Smooth muscle cell (in vitro differentiated cells): ENCODE data around the gene RENBP. TPM values are rescaled to one million over a fixed set of nuclear protein-coding genes. Genes with fewer than 3 reads are reported as not detected.

ENCODE experiments used
- DNase-seq: peaks from one replicate; lab custom pipeline; 2025; ENCODE audit not compliant: unreplicated experiment; lab: John Stamatoyannopoulos, UW
- H2AFZ ChIP-seq: fragments of 200-600 bp; sonication (generic); 2 replicates; pipeline ENCODE4 v1.6.0; 2016; ENCODE audit warnings: antibody characterized with exemption, low read depth, mild to moderate bottlenecking
- H3F3A ChIP-seq: fragments of 200-600 bp; sonication (generic); 2 replicates; pipeline ENCODE4 v1.6.0; 2017; ENCODE audit warnings: antibody characterized with exemption, low read depth
- H3K27ac ChIP-seq: fragments of 200-600 bp; sonication (generic); 2 replicates; pipeline ENCODE4 v1.5.1; 2016; ENCODE audit warnings: low read depth, mild to moderate bottlenecking
- H3K27me3 ChIP-seq: fragments of 200-600 bp; sonication (generic); 2 replicates; pipeline ENCODE4 v1.6.1; 2016; ENCODE audit warnings: low read depth, mild to moderate bottlenecking
- H3K36me3 ChIP-seq: fragments of 200-600 bp; sonication (generic); 2 replicates; pipeline ENCODE4 v1.5.1; 2016; ENCODE audit warnings: low read depth
- H3K4me1 ChIP-seq: fragments of 200-600 bp; sonication (generic); 2 replicates; pipeline ENCODE4 v1.5.1; 2016; ENCODE audit warnings: low read depth
- H3K4me2 ChIP-seq: fragments of 200-600 bp; sonication (generic); 2 replicates; pipeline ENCODE4 v1.6.0; 2016; ENCODE audit warnings: mild to moderate bottlenecking
- H3K4me3 ChIP-seq: fragments of 200-600 bp; sonication (generic); 2 replicates; pipeline ENCODE4 v1.5.1; 2016; ENCODE audit warnings: mild to moderate bottlenecking
- H3K79me2 ChIP-seq: fragments of 200-600 bp; sonication (generic); 2 replicates; pipeline ENCODE4 v1.6.0; 2016; ENCODE audit warnings: low read depth, mild to moderate bottlenecking
- H3K9ac ChIP-seq: fragments of 200-600 bp; sonication (generic); 2 replicates; pipeline ENCODE4 v1.6.0; 2016; ENCODE audit warnings: low read depth
- H3K9me3 ChIP-seq: fragments of 200-600 bp; sonication (generic); replicated peaks from 2 replicates; pipeline ENCODE4 v1.5.1; 2016; ENCODE audit warnings: low read depth
- H4K20me1 ChIP-seq: fragments of 200-600 bp; sonication (generic); 2 replicates; pipeline ENCODE4 v1.6.0; 2016; ENCODE audit warnings: low read depth
- WGBS: methylation state at CpG from one replicate; pipeline ENCODE4 v1.1.7; 2016; ENCODE audit warnings: low lambda C conversion rate; 5-methylcytosine and 5-hydroxymethylcytosine counted together
- polyA plus RNA-seq: library from polyadenylated mRNA; unstranded; fragments of >200 nt; fragmentation: Nextera tagmentation; extraction: Ambion mirVana; gene quantifications from 2 replicates; pipeline ENCODE4 v1.2.1, GENCODE V29; 2016
- total RNA-seq: library from RNA; depleted of rRNA; stranded (reverse); fragments of >200 nt; gene quantifications from 2 replicates; pipeline ENCODE4 v1.2.3, GENCODE V29; 2014
- TF ChIP-seq, protein P1 (sequence below): fragments of 200-600 bp; sonication (generic); IDR thresholded peaks from 2 replicates; pipeline ENCODE4 v1.5.1; 2017; ENCODE audit warnings: borderline replicate concordance, mild to moderate bottlenecking, antibody characterized with exemption; ENCODE audit not compliant: insufficient read depth, poor library complexity, severe bottlenecking

RENBP gene
- total and polyA plus RNA-seq, 2 experiments from 2014 or later, result 0.11 TPM; not detected in 1

DNA sequence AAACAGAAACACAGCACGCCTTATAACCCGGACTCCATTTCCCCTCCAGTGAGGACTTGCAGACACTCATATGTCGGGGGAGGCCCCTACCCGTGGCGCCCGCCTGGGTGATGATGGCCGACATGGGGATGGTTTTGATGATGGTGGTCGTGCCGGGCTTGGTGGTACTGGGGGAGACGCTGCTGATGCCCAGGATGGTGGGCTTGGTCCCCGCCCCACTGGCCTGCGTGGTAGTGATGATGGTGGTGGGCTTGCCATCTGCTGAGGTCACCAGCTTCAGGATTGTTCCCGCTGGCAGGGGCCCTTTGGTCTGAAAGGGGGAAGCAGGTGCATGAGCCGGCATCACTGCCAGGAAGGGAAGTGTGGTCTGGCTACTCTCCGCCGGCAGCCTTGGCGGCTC is 12.8 kb upstream of the RENBP start:
- H4K20me1 ChIP-seq, result peaks cover 11% of the 10 kb centered on the region
- H3K4me3 ChIP-seq, result no peak overlapping the region
- H2AFZ ChIP-seq, result no peak overlapping the region
- H3K27ac ChIP-seq, result no peak overlapping the region
- no peak for DNase-seq
- TF ChIP-seq, protein P1, sequence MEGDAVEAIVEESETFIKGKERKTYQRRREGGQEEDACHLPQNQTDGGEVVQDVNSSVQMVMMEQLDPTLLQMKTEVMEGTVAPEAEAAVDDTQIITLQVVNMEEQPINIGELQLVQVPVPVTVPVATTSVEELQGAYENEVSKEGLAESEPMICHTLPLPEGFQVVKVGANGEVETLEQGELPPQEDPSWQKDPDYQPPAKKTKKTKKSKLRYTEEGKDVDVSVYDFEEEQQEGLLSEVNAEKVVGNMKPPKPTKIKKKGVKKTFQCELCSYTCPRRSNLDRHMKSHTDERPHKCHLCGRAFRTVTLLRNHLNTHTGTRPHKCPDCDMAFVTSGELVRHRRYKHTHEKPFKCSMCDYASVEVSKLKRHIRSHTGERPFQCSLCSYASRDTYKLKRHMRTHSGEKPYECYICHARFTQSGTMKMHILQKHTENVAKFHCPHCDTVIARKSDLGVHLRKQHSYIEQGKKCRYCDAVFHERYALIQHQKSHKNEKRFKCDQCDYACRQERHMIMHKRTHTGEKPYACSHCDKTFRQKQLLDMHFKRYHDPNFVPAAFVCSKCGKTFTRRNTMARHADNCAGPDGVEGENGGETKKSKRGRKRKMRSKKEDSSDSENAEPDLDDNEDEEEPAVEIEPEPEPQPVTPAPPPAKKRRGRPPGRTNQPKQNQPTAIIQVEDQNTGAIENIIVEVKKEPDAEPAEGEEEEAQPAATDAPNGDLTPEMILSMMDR, result no peak
- H3F3A ChIP-seq, result no peaks in the 10 kb centered on the region
- no peaks in the 10 kb centered on the region for H3K36me3 ChIP-seq
- no peaks in the 10 kb centered on the region for H3K79me2 ChIP-seq
- no peak overlapping the region for H3K9ac ChIP-seq
- WGBS, result 89% methylated on average over 17 of the region's 17 CpGs
- H3K9me3 ChIP-seq, result no peaks in the 10 kb centered on the region
- H3K4me1 ChIP-seq, result no peaks in the 10 kb centered on the region
- no peak overlapping the region for H3K4me2 ChIP-seq
- H3K27me3 ChIP-seq, result no peaks in the 10 kb centered on the region

DNA sequence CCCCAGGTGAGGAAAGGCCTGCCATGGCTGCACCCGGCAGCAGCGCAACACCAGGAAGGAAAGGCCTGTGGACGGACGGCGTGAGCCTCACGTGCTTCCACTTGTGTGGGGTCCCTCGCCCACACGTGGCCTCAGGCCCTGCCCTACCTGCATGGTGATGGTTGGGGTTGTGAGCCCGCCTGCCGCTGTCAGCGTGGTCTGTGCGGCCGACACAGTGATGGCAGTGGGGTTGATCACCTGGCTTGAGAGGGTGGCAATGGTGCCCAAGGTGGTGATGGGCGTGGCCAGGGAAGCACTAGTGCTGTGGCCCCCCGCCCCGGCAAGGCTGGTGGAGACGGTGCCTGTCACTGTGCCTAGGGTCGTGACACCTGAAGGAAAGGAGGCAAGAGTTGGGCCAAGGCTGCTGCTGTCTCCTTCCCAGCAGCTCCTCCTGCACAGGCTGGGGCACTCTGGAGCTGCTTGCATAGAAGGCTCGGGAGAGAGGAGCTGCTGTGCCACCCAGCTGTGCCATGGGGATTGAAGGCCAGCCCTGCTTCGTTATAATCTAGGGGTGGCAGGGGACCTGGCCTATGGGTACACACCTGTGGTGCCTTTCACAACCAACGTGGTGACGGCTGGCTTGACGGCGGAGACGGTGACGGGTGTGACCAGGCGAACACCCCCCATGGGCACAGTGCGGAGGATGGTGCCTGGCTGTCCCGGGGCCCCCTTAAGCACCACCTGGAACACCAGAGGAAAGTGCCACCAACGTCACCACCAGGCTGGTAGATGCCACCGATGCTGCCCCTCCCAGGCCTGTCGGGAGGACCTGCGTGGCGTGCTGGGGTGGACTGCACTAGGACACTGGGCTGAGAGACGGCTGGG is 11.8 kb upstream of the RENBP start:
- H3K9me3 ChIP-seq, result no peaks in the 10 kb centered on the region
- H3F3A ChIP-seq, result no peaks in the 10 kb centered on the region
- H3K27me3 ChIP-seq, result no peaks in the 10 kb centered on the region
- TF ChIP-seq, protein P1, result no peak
- no peaks in the 10 kb centered on the region for H3K79me2 ChIP-seq
- H3K4me1 ChIP-seq, result no peaks in the 10 kb centered on the region
- peaks cover 5% of the 10 kb centered on the region for H4K20me1 ChIP-seq
- no peaks in the 10 kb centered on the region for H3K36me3 ChIP-seq
- no peak overlapping the region for H2AFZ ChIP-seq
- H3K4me2 ChIP-seq, result no peak overlapping the region
- H3K9ac ChIP-seq, result no peak overlapping the region
- H3K4me3 ChIP-seq, result no peak overlapping the region
- WGBS, result 87% methylated on average over 32 of the region's 35 CpGs
- H3K27ac ChIP-seq, result no peak overlapping the region
- DNase-seq, result no peak

DNA sequence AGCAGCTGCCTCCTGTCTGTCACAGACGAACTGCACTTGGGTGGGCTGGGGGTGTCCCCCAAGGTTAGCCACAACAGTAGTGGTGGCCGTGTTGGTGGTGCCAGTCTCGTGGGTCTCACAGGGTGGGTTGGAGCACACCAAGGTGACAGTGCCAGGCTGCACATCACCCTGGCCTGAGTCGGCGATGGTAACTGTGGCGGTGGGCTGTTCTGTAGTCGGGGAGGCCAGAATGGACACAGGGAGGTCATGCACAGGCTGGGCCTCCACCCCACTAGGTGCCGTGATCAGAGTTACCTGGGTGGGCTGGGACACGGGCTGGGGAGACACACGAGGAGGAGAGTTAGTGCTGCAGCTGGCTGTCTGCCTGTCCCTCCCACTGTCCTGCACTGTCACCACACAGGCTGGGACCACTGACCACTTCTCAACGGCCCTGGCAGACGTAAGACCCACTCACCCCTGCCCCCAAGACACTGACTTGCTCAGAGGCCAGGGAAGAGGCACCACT is 10.8 kb upstream of the RENBP start:
- no peak for DNase-seq
- WGBS, result 88% methylated on average over 12 of the region's 12 CpGs
- no peak overlapping the region for H3K4me2 ChIP-seq
- no peak overlapping the region for H3K9ac ChIP-seq
- no peaks in the 10 kb centered on the region for H3K79me2 ChIP-seq
- no peaks in the 10 kb centered on the region for H3K36me3 ChIP-seq
- no peak overlapping the region for H3K27ac ChIP-seq
- no peaks in the 10 kb centered on the region for H3F3A ChIP-seq
- no peak overlapping the region for H2AFZ ChIP-seq
- TF ChIP-seq, protein P1, result no peak
- H3K27me3 ChIP-seq, result no peaks in the 10 kb centered on the region
- H3K9me3 ChIP-seq, result no peaks in the 10 kb centered on the region
- H4K20me1 ChIP-seq, result peaks cover 5% of the 10 kb centered on the region
- H3K4me1 ChIP-seq, result no peaks in the 10 kb centered on the region
- H3K4me3 ChIP-seq, result no peak overlapping the region
